Right lung (tissue), 5 donors: ENCODE results near the gene IQGAP3. TPM values are rescaled to one million over a fixed set of nuclear protein-coding genes. Genes with fewer than 3 reads are reported as not detected.

Source experiments
- DNase-seq, 2 donors: peaks; one replicate each; pipeline ENCODE4 v3.0.0-alpha.2; 2013
- polyA plus RNA-seq, 5 donors: library from polyadenylated mRNA; unstranded; fragments of 120-200 nt; gene quantifications; one replicate each; pipeline versions ENCODE4 v1.2.1 to v1.2.3, GENCODE V29; 2013; ENCODE audit warnings: inconsistent platforms in 1 of 5, low replicate concordance in 1 of 5; ENCODE audit not compliant: insufficient read length in 5 of 5, insufficient read depth in 1 of 5

The IQGAP3 gene
- polyA plus RNA-seq, 5 donors = 9.7 to 26.3 (median 16.4) TPM

GRCh38 chr1:156482276-156482675 is 90.1 kb downstream of the IQGAP3 start:
- DNase-seq = no peak

- no peak for DNase-seq
Measured at GRCh38 chr1:156481527-156481926, 90.8 kb downstream of the IQGAP3 start.

GRCh38 chr1:156480411-156481192 is 91.8 kb downstream of the IQGAP3 start:
- DNase-seq = no peak

GRCh38 chr1:156480016-156480370 is 92.4 kb downstream of the IQGAP3 start:
- DNase-seq = no peak

- no peak for DNase-seq
Measured at GRCh38 chr1:156479093-156480015, 93.0 kb downstream of the IQGAP3 start.

- no peak for DNase-seq
Measured at GRCh38 chr1:156478250-156478627, 94.1 kb downstream of the IQGAP3 start.

GRCh38 chr1:156477526-156478249 is 94.7 kb downstream of the IQGAP3 start:
- DNase-seq = no peak

GRCh38 chr1:156476501-156477298 is 95.7 kb downstream of the IQGAP3 start:
- no peak for DNase-seq

- no peak for DNase-seq
Measured at GRCh38 chr1:156475568-156476500, 96.5 kb downstream of the IQGAP3 start.

Other genes with a start within 250 kb of the IQGAP3 start
- gene CCT3, start 234.3 kb downstream of the IQGAP3 start, polyA plus RNA-seq = 100 to 1,000 TPM; 255 to 338 (median 275) TPM
- gene TSACC, start 234.0 kb downstream of the IQGAP3 start, polyA plus RNA-seq = 1 to 10 TPM in 3 of 5 donors, under 1 TPM in 2; 0.60 to 1.4 (median 1.0) TPM
- 1 to 10 TPM; 2.3 to 4.1 (median 3.3) TPM for gene RHBG, start 203.4 kb downstream of the IQGAP3 start, polyA plus RNA-seq
- gene MEF2D, start 71.8 kb downstream of the IQGAP3 start, polyA plus RNA-seq = 10 to 100 TPM; 20.3 to 38.1 (median 29.4) TPM
- gene TTC24, start 7.2 kb upstream of the IQGAP3 start, polyA plus RNA-seq = under 1 TPM in 3 of 5 donors, not detected in 2; 0.08 to 0.27 (median 0.21) TPM
- 10 to 100 TPM; 43.2 to 70.0 (median 51.7) TPM for gene NAXE, start 19.2 kb upstream of the IQGAP3 start, polyA plus RNA-seq
- 10 to 100 TPM; 26.3 to 33.2 (median 30.6) TPM for gene GPATCH4, start 28.9 kb upstream of the IQGAP3 start, polyA plus RNA-seq
- gene HAPLN2, start 46.9 kb upstream of the IQGAP3 start, polyA plus RNA-seq = under 1 TPM in 3 of 5 donors, not detected in 2; 0.33 to 0.39 (median 0.33) TPM
- 1 to 10 TPM in 1 of 5 donors, under 1 TPM in 4; 0.40 to 1.0 (median 0.46) TPM for gene BCAN, start 69.6 kb upstream of the IQGAP3 start, polyA plus RNA-seq
- 10 to 100 TPM; 49.2 to 97.6 (median 56.4) TPM for gene NES, start 104.8 kb upstream of the IQGAP3 start, polyA plus RNA-seq
- gene CRABP2, start 133.0 kb upstream of the IQGAP3 start, polyA plus RNA-seq = 100 to 1,000 TPM in 4 of 5 donors, 10 to 100 TPM in 1; 74.4 to 168 (median 119) TPM
- gene METTL25B, start 155.9 kb upstream of the IQGAP3 start, polyA plus RNA-seq = 10 to 100 TPM; 30.4 to 42.0 (median 36.8) TPM
- 10 to 100 TPM; 37.2 to 41.4 (median 39.3) TPM for gene ISG20L2, start 156.2 kb upstream of the IQGAP3 start, polyA plus RNA-seq
- gene MRPL24, start 168.5 kb upstream of the IQGAP3 start, polyA plus RNA-seq = 10 to 100 TPM; 55.1 to 62.1 (median 56.8) TPM
- 100 to 1,000 TPM; 224 to 268 (median 246) TPM for gene HDGF, start 179.1 kb upstream of the IQGAP3 start, polyA plus RNA-seq
- 100 to 1,000 TPM in 3 of 5 donors, 10 to 100 TPM in 2; 95.0 to 105 (median 100) TPM for gene PRCC, start 195.0 kb upstream of the IQGAP3 start, polyA plus RNA-seq
- gene SH2D2A, start 244.3 kb upstream of the IQGAP3 start, polyA plus RNA-seq = under 1 TPM; 0.46 to 0.88 (median 0.55) TPM